Right ventricle myocardium superior (tissue), 1 donor: ENCODE measurements around the gene POLR1A. TPM values are rescaled to one million over a fixed set of nuclear protein-coding genes. Genes with fewer than 3 reads are reported as not detected.
"Not testable (repeated sequence)": the region's sequence is repeated elsewhere in the genome, so short reads cannot be mapped to it uniquely, and the experiment has no call there.

ENCODE experiments used
- ATAC-seq: fragments of 200-7000 bp; cut with Tn5 transposase; one replicate; pipeline ENCODE4 v1.9.1; 2020; ENCODE audit warnings: mild to moderate bottlenecking; ENCODE audit not compliant: poor library complexity
- DNase-seq: peaks from one replicate; pipeline ENCODE4 v3.0.0-alpha.2; 2020
- intact Hi-C: fragments of 100-400 bp; cut with DNase I; formaldehyde crosslinking; loops from one replicate; pipeline ENCODE4 v1.11.2; 2022
- total RNA-seq: library from RNA; stranded (reverse); fragmentation: NEBNext Ultra II Directional; extraction: Animal tissue kit (Norgen Biotek cat#: 25700); gene quantifications from one replicate; pipeline ENCODE4 v1.2.1, GENCODE V29; 2021
- donor health status: DM: no; HTN: yes; CAD: no; lungs with severe emphysema.

Gene POLR1A
- total RNA-seq, 1 donor from 2014 or later, result 13.4 TPM

- intact Hi-C loops, result no loop called here
- no peak for DNase-seq
- no peak for ATAC-seq
Observed at GRCh38 chr2:85994897-85995647, 110.6 kb downstream of the POLR1A start.

- no peak for DNase-seq
- ATAC-seq, result no peak
- intact Hi-C loops, result no loop called here
Observed at GRCh38 chr2:85994421-85994777, 111.3 kb downstream of the POLR1A start.

GRCh38 chr2:85992611-85993010 lies 113.1 kb downstream of the POLR1A start:
- intact Hi-C loops, result no loop called here
- no peak for DNase-seq
- no peak for ATAC-seq

- ATAC-seq, DNase-seq, intact Hi-C loops: not testable (repeated sequence)
Observed at GRCh38 chr2:85992053-85992452, 113.6 kb downstream of the POLR1A start.

GRCh38 chr2:85990084-85990483 lies 115.6 kb downstream of the POLR1A start:
- DNase-seq (no peak), ATAC-seq (no peak)
- intact Hi-C loops, result no loop called here

- no peak for ATAC-seq
- intact Hi-C loops, result no loop called here
- no peak for DNase-seq
Observed at GRCh38 chr2:85989288-85989865, 116.3 kb downstream of the POLR1A start.

- intact Hi-C loops, result no loop called here
- ATAC-seq (no peak), DNase-seq (no peak)
Observed at GRCh38 chr2:85988914-85989270, 116.8 kb downstream of the POLR1A start.

- peak; percentile 73 for ATAC-seq
- intact Hi-C loops, result no loop called here
- no peak for DNase-seq
Observed at GRCh38 chr2:85988175-85988913, 117.3 kb downstream of the POLR1A start.

- intact Hi-C loops, result no loop called here
Observed at GRCh38 chr2:85987266-85988174, 118.2 kb downstream of the POLR1A start.

GRCh38 chr2:85986121-85986520 lies 119.6 kb downstream of the POLR1A start:
- ATAC-seq, result no peak
- intact Hi-C loops, result no loop called here
- no peak for DNase-seq

More at GRCh38 chr2:85987266-85988174, 118.2 kb downstream of the POLR1A start:
- DNase-seq (no peak), ATAC-seq (peak; percentile 42)

- DNase-seq, result no peak
- ATAC-seq, result no peak
- intact Hi-C loops, result no loop called here
Observed at GRCh38 chr2:85984788-85985187, 120.9 kb downstream of the POLR1A start.

GRCh38 chr2:85983766-85984165 lies 121.9 kb downstream of the POLR1A start:
- intact Hi-C loops, result no loop called here
- DNase-seq, result no peak
- no peak for ATAC-seq

GRCh38 chr2:85981579-85982247 lies 124.0 kb downstream of the POLR1A start:
- no peak for DNase-seq
- ATAC-seq, result no peak
- intact Hi-C loops, result no loop called here

GRCh38 chr2:85978883-85979780 lies 126.6 kb downstream of the POLR1A start:
- DNase-seq, result no peak
- ATAC-seq, result no peak
- intact Hi-C loops, result no loop called here

- intact Hi-C loops, result no loop called here
- ATAC-seq, result peak; percentile 86
Observed at GRCh38 chr2:85976106-85976920, 129.4 kb downstream of the POLR1A start.

GRCh38 chr2:85975581-85975980 lies 130.1 kb downstream of the POLR1A start:
- intact Hi-C loops, result no loop called here
- ATAC-seq (peak; percentile 4), DNase-seq (no peak)

More at GRCh38 chr2:85976106-85976920, 129.4 kb downstream of the POLR1A start:
- DNase-seq, result peak; percentile 61

- intact Hi-C loops, result no loop called here
- DNase-seq (no peak), ATAC-seq (no peak)
Observed at GRCh38 chr2:85974390-85974789, 131.3 kb downstream of the POLR1A start.
